Liver (tissue), 9 donors: ENCODE measurements around the gene UBALD1. TPM values are rescaled to one million over a fixed set of nuclear protein-coding genes. Genes with fewer than 3 reads are reported as not detected.

Experiments
- DNase-seq: peaks from one replicate; pipeline ENCODE4 v3.0.0-alpha.2; 2017; ENCODE audit warnings: low spot score
- H3K27ac ChIP-seq, 2 donors: one replicate each; pipeline ENCODE4 v1.7.0; 2013; ENCODE audit warnings: inconsistent platforms in 2 of 2, low read length in 2 of 2, control low read depth in 1 of 2, low read depth in 1 of 2, mild to moderate bottlenecking in 1 of 2
- H3K27me3 ChIP-seq, 4 donors: one replicate each; pipeline versions ENCODE4 v1.6.1 to v1.7.0; 2013; ENCODE audit warnings: low read length in 3 of 4, inconsistent platforms in 1 of 4, mild to moderate bottlenecking in 1 of 4, moderate library complexity in 1 of 4; ENCODE audit not compliant: control insufficient read depth in 4 of 4, insufficient read depth in 4 of 4
- H3K36me3 ChIP-seq, 4 donors: one replicate each; pipeline versions ENCODE4 v1.6.1 to v1.7.0; 2013; ENCODE audit warnings: low read length in 3 of 4, mild to moderate bottlenecking in 3 of 4, low read depth in 1 of 4, moderate library complexity in 1 of 4; ENCODE audit not compliant: control insufficient read depth in 4 of 4, insufficient read depth in 3 of 4
- H3K4me1 ChIP-seq, 4 donors: one replicate each; pipeline versions ENCODE4 v1.6.1 to v1.7.0; 2013; ENCODE audit warnings: low read length in 3 of 4, mild to moderate bottlenecking in 3 of 4, moderate library complexity in 1 of 4; ENCODE audit not compliant: control insufficient read depth in 4 of 4, insufficient read depth in 4 of 4
- H3K4me3 ChIP-seq, 3 donors: one replicate each; pipeline versions ENCODE4 v1.6.1 to v1.7.0; 2013; ENCODE audit warnings: low read length in 3 of 3, control low read depth in 1 of 3, low read depth in 1 of 3, mild to moderate bottlenecking in 1 of 3
- H3K9ac ChIP-seq, 2 donors: one replicate each; pipeline ENCODE4 v1.7.0; 2013; ENCODE audit warnings: low read length in 2 of 2, mild to moderate bottlenecking in 2 of 2, moderate library complexity in 2 of 2, control low read depth in 1 of 2, low read depth in 1 of 2
- H3K9me3 ChIP-seq, 4 donors: one replicate each; pipeline versions ENCODE4 v1.6.1 to v1.7.0; 2013; ENCODE audit warnings: low read length in 3 of 4; ENCODE audit not compliant: control insufficient read depth in 4 of 4
- CTCF ChIP-seq: fragments of 150-350 bp; IDR thresholded peaks from 2 replicates; pipeline ENCODE4 v1.5.1; 2017; ENCODE audit warnings: improper control_type of control experiment, low read depth, low read length; ENCODE audit not compliant: missing input control
- EGR1 ChIP-seq, 2 donors: IDR thresholded peaks; 2 replicates each; pipeline ENCODE4 v1.6.1; 2016 to 2018; ENCODE audit warnings: antibody characterized with exemption in 2 of 2, low read depth in 2 of 2
- FOXA1 ChIP-seq: IDR thresholded peaks from 2 replicates; pipeline ENCODE4 v1.6.1; 2016; ENCODE audit warnings: antibody characterized with exemption
- FOXA2 ChIP-seq: IDR thresholded peaks from 2 replicates; pipeline ENCODE4 v1.6.1; 2016; ENCODE audit warnings: antibody characterized with exemption
- GABPA ChIP-seq, 2 donors: IDR thresholded peaks in 1 of 2; conservative IDR thresholded peaks in 1 of 2; 2 replicates each; pipeline ENCODE4 v1.6.1; 2016; ENCODE audit warnings: antibody characterized with exemption in 2 of 2, mild to moderate bottlenecking in 1 of 2, moderate library complexity in 1 of 2
- HNF4A ChIP-seq, 2 donors: conservative IDR thresholded peaks; 2 replicates each; pipeline ENCODE4 v1.6.1; 2016; ENCODE audit warnings: antibody characterized with exemption in 2 of 2, mild to moderate bottlenecking in 2 of 2
- HNF4G ChIP-seq: IDR thresholded peaks from 2 replicates; pipeline ENCODE4 v1.6.1; 2016; ENCODE audit warnings: antibody characterized with exemption
- JUND ChIP-seq, 2 donors: IDR thresholded peaks; 2 replicates each; pipeline ENCODE4 v1.6.1; 2016; ENCODE audit warnings: antibody characterized with exemption in 2 of 2
- NR2F2 ChIP-seq: IDR thresholded peaks from 2 replicates; pipeline ENCODE4 v1.6.1; 2016; ENCODE audit warnings: antibody characterized with exemption
- RAD21 ChIP-seq, 2 donors: IDR thresholded peaks; 2 replicates each; pipeline ENCODE4 v1.6.1; 2016; ENCODE audit warnings: antibody characterized with exemption in 2 of 2, mild to moderate bottlenecking in 2 of 2
- RXRA ChIP-seq, 2 donors: IDR thresholded peaks; 2 replicates each; pipeline ENCODE4 v1.6.1; 2017 to 2018; ENCODE audit warnings: antibody characterized with exemption in 2 of 2, mild to moderate bottlenecking in 1 of 2
- SP1 ChIP-seq: IDR thresholded peaks from 2 replicates; pipeline ENCODE4 v1.6.1; 2018; ENCODE audit warnings: antibody characterized with exemption, mild to moderate bottlenecking
- TAF1 ChIP-seq: conservative IDR thresholded peaks from 2 replicates; pipeline ENCODE4 v1.6.1; 2016; ENCODE audit warnings: antibody characterized with exemption, mild to moderate bottlenecking
- YY1 ChIP-seq: IDR thresholded peaks from 2 replicates; pipeline ENCODE4 v1.6.1; 2016; ENCODE audit warnings: antibody characterized with exemption, mild to moderate bottlenecking
- WGBS: extraction: QIAGEN DNeasy Blood & Tissue Kit; methylation state at CpG from one replicate; pipeline ENCODE4 v1.1.7; 2013; 5-methylcytosine and 5-hydroxymethylcytosine counted together
- polyA plus RNA-seq, 2 donors: library from polyadenylated mRNA; stranded (reverse) in 1 of 2; unstranded in 1 of 2; fragments of 200-250 nt in 1 of 2; fragments of >200 nt in 1 of 2; fragmentation: Nextera tagmentation in 1 of 2; extraction: Ambion mirVana in 1 of 2; gene quantifications; one replicate each; pipeline versions ENCODE4 v1.2.1 to v1.2.3, GENCODE V29; 2013 to 2015
- total RNA-seq, 2 donors: library from RNA; depleted of rRNA; stranded (reverse); fragments of >200 nt; gene quantifications; one replicate each; pipeline ENCODE4 v1.2.3, GENCODE V29; 2014
- TF ChIP-seq, protein P1 (sequence below): IDR thresholded peaks from 2 replicates; pipeline ENCODE4 v1.6.1; 2016; ENCODE audit warnings: antibody characterized with exemption
- TF ChIP-seq, protein P2 (sequence below): IDR thresholded peaks from 2 replicates; pipeline ENCODE4 v1.6.1; 2016; ENCODE audit warnings: antibody characterized with exemption
- TF ChIP-seq, protein P3 (sequence below): IDR thresholded peaks from 2 replicates; pipeline ENCODE4 v1.6.1; 2016; ENCODE audit warnings: antibody characterized with exemption, mild to moderate bottlenecking
- TF ChIP-seq, protein P4 (sequence below): IDR thresholded peaks from 2 replicates; pipeline ENCODE4 v1.6.1; 2016; ENCODE audit warnings: antibody characterized with exemption
- donor health status: healthy.
- donor health status: healthy.
- donor health status: healthy.
- donor health status: healthy.
- donor health status: healthy.

Gene UBALD1
- total and polyA plus RNA-seq, 4 donors: 4.5 to 22.4 (median 7.5) TPM

- H3K36me3 ChIP-seq: no peaks in the 10 kb centered on the region
- no peak overlapping the region for H3K4me3 ChIP-seq
- H3K4me1 ChIP-seq: peaks cover 0 to 10% (median 0%) of the 10 kb centered on the region in 4 donors
- WGBS: 73% methylated on average over 8 of the region's 8 CpGs
- no peak for DNase-seq
- TF ChIP-seq SP1: no peak
- TF ChIP-seq TAF1: no peak
- TF ChIP-seq RAD21 (IDR thresholded peaks at IDR 0.05): no peak
- TF ChIP-seq HNF4G: no peak
- TF ChIP-seq EGR1 (IDR thresholded peaks at IDR 0.05; ENCODE audit: low read depth in 2 of 2): no peak
- no peaks in the 10 kb centered on the region for H3K27me3 ChIP-seq
- no peak overlapping the region for H3K9ac ChIP-seq
- no peak overlapping the region for H3K27ac ChIP-seq
- no peaks in the 10 kb centered on the region for H3K9me3 ChIP-seq
Observed at GRCh38 chr16:4602331-4602730, 12.4 kb downstream of the UBALD1 start.

DNA sequence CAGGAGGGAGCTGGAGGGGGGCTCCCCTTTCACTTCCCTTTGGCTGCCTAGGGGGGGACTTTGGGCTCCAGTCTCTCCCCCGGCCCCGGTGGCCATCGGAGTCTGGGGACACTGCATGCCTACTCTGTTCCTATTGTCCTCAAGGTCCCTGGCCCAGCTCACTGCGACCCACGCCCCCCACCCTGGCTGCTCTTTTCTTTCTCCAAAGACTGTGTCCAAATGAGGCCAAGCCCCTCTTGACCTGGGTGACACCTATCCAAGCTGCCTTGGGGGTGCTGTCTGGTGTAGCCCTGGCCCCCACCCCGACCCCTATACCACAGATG, 12.9 kb downstream of the UBALD1 start:
- no peaks in the 10 kb centered on the region for H3K36me3 ChIP-seq
- WGBS: 75% methylated on average over 6 of the region's 6 CpGs
- no peaks in the 10 kb centered on the region for H3K9me3 ChIP-seq
- H3K27me3 ChIP-seq: no peaks in the 10 kb centered on the region
- peaks cover 0 to 14% (median 0%) of the 10 kb centered on the region in 4 donors for H3K4me1 ChIP-seq
- H3K27ac ChIP-seq: no peak overlapping the region
- DNase-seq: no peak
- no peak overlapping the region for H3K4me3 ChIP-seq
- no peak overlapping the region for H3K9ac ChIP-seq
- no peak for TF ChIP-seq EGR1 (IDR thresholded peaks at IDR 0.05; ENCODE audit: low read depth in 2 of 2)
- TF ChIP-seq NR2F2: no peak
- no peak for TF ChIP-seq RAD21 (IDR thresholded peaks at IDR 0.05)
- TF ChIP-seq, protein P1, sequence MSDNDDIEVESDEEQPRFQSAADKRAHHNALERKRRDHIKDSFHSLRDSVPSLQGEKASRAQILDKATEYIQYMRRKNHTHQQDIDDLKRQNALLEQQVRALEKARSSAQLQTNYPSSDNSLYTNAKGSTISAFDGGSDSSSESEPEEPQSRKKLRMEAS: no peak
- TF ChIP-seq FOXA2: no peak
- TF ChIP-seq, protein P2, sequence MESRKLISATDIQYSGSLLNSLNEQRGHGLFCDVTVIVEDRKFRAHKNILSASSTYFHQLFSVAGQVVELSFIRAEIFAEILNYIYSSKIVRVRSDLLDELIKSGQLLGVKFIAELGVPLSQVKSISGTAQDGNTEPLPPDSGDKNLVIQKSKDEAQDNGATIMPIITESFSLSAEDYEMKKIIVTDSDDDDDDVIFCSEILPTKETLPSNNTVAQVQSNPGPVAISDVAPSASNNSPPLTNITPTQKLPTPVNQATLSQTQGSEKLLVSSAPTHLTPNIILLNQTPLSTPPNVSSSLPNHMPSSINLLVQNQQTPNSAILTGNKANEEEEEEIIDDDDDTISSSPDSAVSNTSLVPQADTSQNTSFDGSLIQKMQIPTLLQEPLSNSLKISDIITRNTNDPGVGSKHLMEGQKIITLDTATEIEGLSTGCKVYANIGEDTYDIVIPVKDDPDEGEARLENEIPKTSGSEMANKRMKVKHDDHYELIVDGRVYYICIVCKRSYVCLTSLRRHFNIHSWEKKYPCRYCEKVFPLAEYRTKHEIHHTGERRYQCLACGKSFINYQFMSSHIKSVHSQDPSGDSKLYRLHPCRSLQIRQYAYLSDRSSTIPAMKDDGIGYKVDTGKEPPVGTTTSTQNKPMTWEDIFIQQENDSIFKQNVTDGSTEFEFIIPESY: no peak
- TF ChIP-seq CTCF: no peak
- TF ChIP-seq, protein P3, sequence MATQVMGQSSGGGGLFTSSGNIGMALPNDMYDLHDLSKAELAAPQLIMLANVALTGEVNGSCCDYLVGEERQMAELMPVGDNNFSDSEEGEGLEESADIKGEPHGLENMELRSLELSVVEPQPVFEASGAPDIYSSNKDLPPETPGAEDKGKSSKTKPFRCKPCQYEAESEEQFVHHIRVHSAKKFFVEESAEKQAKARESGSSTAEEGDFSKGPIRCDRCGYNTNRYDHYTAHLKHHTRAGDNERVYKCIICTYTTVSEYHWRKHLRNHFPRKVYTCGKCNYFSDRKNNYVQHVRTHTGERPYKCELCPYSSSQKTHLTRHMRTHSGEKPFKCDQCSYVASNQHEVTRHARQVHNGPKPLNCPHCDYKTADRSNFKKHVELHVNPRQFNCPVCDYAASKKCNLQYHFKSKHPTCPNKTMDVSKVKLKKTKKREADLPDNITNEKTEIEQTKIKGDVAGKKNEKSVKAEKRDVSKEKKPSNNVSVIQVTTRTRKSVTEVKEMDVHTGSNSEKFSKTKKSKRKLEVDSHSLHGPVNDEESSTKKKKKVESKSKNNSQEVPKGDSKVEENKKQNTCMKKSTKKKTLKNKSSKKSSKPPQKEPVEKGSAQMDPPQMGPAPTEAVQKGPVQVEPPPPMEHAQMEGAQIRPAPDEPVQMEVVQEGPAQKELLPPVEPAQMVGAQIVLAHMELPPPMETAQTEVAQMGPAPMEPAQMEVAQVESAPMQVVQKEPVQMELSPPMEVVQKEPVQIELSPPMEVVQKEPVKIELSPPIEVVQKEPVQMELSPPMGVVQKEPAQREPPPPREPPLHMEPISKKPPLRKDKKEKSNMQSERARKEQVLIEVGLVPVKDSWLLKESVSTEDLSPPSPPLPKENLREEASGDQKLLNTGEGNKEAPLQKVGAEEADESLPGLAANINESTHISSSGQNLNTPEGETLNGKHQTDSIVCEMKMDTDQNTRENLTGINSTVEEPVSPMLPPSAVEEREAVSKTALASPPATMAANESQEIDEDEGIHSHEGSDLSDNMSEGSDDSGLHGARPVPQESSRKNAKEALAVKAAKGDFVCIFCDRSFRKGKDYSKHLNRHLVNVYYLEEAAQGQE: no peak
- TF ChIP-seq HNF4G: no peak
- no peak for TF ChIP-seq FOXA1
- no peak for TF ChIP-seq HNF4A (conservative IDR thresholded peaks at IDR 0.05)
- no peak for TF ChIP-seq JUND (IDR thresholded peaks at IDR 0.05)
- TF ChIP-seq RXRA (IDR thresholded peaks at IDR 0.05): no peak
- TF ChIP-seq GABPA (IDR thresholded peaks at IDR 0.05 in 1 of 2, conservative IDR thresholded peaks at IDR 0.05 in 1 of 2): no peak
- TF ChIP-seq, protein P4, sequence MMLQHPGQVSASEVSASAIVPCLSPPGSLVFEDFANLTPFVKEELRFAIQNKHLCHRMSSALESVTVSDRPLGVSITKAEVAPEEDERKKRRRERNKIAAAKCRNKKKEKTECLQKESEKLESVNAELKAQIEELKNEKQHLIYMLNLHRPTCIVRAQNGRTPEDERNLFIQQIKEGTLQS: no peak
- no peak for TF ChIP-seq TAF1
- no peak for TF ChIP-seq SP1
- TF ChIP-seq YY1: no peak
